ENCODE measurements around the gene LNPEP. TPM values are rescaled to one million over a fixed set of nuclear protein-coding genes. Genes with fewer than 3 reads are reported as not detected.

The LNPEP gene
- total and polyA plus RNA-seq, 4 donors = 1.9 to 19.7 (median 9.5) TPM

- TF ChIP-seq ZBTB33 (IDR thresholded peaks at IDR 0.05) (no peak), TAF1 (conservative IDR thresholded peaks at IDR 0.05) (no peak), RAD21 (IDR thresholded peaks at IDR 0.05) (no peak), JUND (IDR thresholded peaks at IDR 0.05) (no peak), MAX (IDR thresholded peaks at IDR 0.05) (no peak), FOXA1 (IDR thresholded peaks at IDR 0.05) (no peak), GABPA (IDR thresholded peaks at IDR 0.05 in 1 of 2, conservative IDR thresholded peaks at IDR 0.05 in 1 of 2) (no peak)
Measured at GRCh38 chr5:97071101-97071500, 135.2 kb downstream of the LNPEP start (continued).

GRCh38 chr5:97071993-97072392 lies 136.1 kb downstream of the LNPEP start:
- Histone ChIP-seq H3K4me3 (ENCODE audit: low read depth in 1 of 3, low read length in 3 of 3) (no peak overlapping the region), H3K27me3 (ENCODE audit: control insufficient read depth in 4 of 4, insufficient read depth in 4 of 4, low read length in 3 of 4) (no peaks in the 10 kb centered on the region), H3K36me3 (ENCODE audit: control insufficient read depth in 4 of 4, insufficient read depth in 3 of 4, low read depth in 1 of 4, low read length in 3 of 4) (no peaks in the 10 kb centered on the region), H3K27ac (ENCODE audit: low read depth in 1 of 2, low read length in 2 of 2) (no peak overlapping the region), H3K9ac (ENCODE audit: low read depth in 1 of 2, low read length in 2 of 2) (no peak overlapping the region), H3K9me3 (ENCODE audit: control insufficient read depth in 4 of 4, low read length in 3 of 4) (no peaks in the 10 kb centered on the region), H3K4me1 (ENCODE audit: control insufficient read depth in 4 of 4, insufficient read depth in 4 of 4, low read length in 3 of 4) (no peaks in the 10 kb centered on the region)
- 79% methylated on average over 4 of the region's 4 CpGs for WGBS
- TF ChIP-seq ATF3 (IDR thresholded peaks at IDR 0.05) = no peak
- no peak for TF ChIP-seq HNF4A (conservative IDR thresholded peaks at IDR 0.05)
- TF ChIP-seq REST (IDR thresholded peaks at IDR 0.05) = no peak
- no peak for TF ChIP-seq YY1 (IDR thresholded peaks at IDR 0.05)
- no peak for TF ChIP-seq SP1 (IDR thresholded peaks at IDR 0.05)
- TF ChIP-seq NR2F2 (IDR thresholded peaks at IDR 0.05) = no peak
- TF ChIP-seq EGR1 (IDR thresholded peaks at IDR 0.05; ENCODE audit: low read depth in 2 of 2) = no peak
- TF ChIP-seq CTCF (IDR thresholded peaks at IDR 0.05; ENCODE audit: low read depth, low read length, missing input control) = no peak
- no peak for TF ChIP-seq FOXA2 (IDR thresholded peaks at IDR 0.05)
- no peak for TF ChIP-seq HNF4G (IDR thresholded peaks at IDR 0.05)
- TF ChIP-seq ZBTB33 (IDR thresholded peaks at IDR 0.05) = no peak
- TF ChIP-seq RXRA (IDR thresholded peaks at IDR 0.05) = no peak
- TF ChIP-seq TAF1 (conservative IDR thresholded peaks at IDR 0.05) = no peak
- no peak for TF ChIP-seq RAD21 (IDR thresholded peaks at IDR 0.05)
- TF ChIP-seq MAX (IDR thresholded peaks at IDR 0.05) = no peak
- no peak for DNase-seq (ENCODE audit: low spot score)

All from liver (tissue), 9 donors.